Panc1 (cell line): Measurements from ENCODE around the gene IP6K1. TPM values are rescaled to one million over a fixed set of nuclear protein-coding genes. Genes with fewer than 3 reads are reported as not detected.
A peak's percentile ranks its signal among the peaks of the same experiment; 100 is the strongest.

Source experiments
- ATAC-seq: fragments of 200-7000 bp; cut with Tn5 transposase; 2 replicates; pipeline ENCODE4 v1.9.1; 2020; ENCODE audit warnings: mild to moderate bottlenecking, moderate library complexity
- BruUV-seq: library from RNA; stranded (reverse); fragments of 400-500 nt; replicated peaks from 2 replicates; lab custom pipeline; 2021; lab: Mats Ljungman, UMichigan
- CTCF ChIA-PET: fragments of 300-600 bp; sonication (Branson Sonifier 250); formaldehyde crosslinking; loops from one replicate; lab custom pipeline; 2022; ENCODE audit warnings: antibody characterized with exemption; lab: Charles Lee
- POLR2A ChIA-PET: fragments of 300-600 bp; sonication (Branson Sonifier 250); formaldehyde crosslinking; loops from one replicate; lab custom pipeline; 2022; ENCODE audit warnings: antibody characterized with exemption; lab: Charles Lee
- DNase-seq: peaks from one replicate; pipeline ENCODE4 v3.0.0-alpha.2; 2010; ENCODE audit warnings: low read depth, low spot score
- H3K27ac ChIP-seq: 2 replicates; pipeline ENCODE4 v1.5.1; 2011; ENCODE audit warnings: mild to moderate bottlenecking, low read length, inconsistent platforms
- H3K27me3 ChIP-seq: fragments of 200-500 bp; sonication (Bioruptor generic); 2 replicates; pipeline ENCODE4 v1.6.0; 2014; ENCODE audit warnings: low read length, inconsistent platforms; ENCODE audit not compliant: control insufficient read depth, insufficient read depth
- H3K36me3 ChIP-seq: fragments of 200-500 bp; sonication (Bioruptor generic); 2 replicates; pipeline ENCODE4 v1.5.1; 2014; ENCODE audit warnings: inconsistent platforms, mild to moderate bottlenecking, low read length, moderate library complexity; ENCODE audit not compliant: control insufficient read depth, insufficient read depth
- H3K4me1 ChIP-seq: 2 replicates; pipeline ENCODE4 v1.5.1; 2011; ENCODE audit warnings: inconsistent platforms, mild to moderate bottlenecking, low read length, moderate library complexity; ENCODE audit not compliant: control insufficient read depth, insufficient read depth
- H3K4me3 ChIP-seq, 2 experiments: 2 replicates each; pipeline ENCODE4 v1.5.1; 2011 to 2012; ENCODE audit warnings: low read depth in 2 of 2, low read length in 2 of 2, mild to moderate bottlenecking in 2 of 2, inconsistent platforms in 1 of 2, moderate library complexity in 1 of 2
- H3K9me3 ChIP-seq: fragments of 200-500 bp; sonication (Bioruptor generic); 2 replicates; pipeline ENCODE4 v1.5.1; 2014; ENCODE audit warnings: low read depth, mild to moderate bottlenecking, inconsistent platforms, low read length, moderate library complexity; ENCODE audit not compliant: control insufficient read depth, insufficient read depth
- CTCF ChIP-seq: fragments of 450-650 bp; IDR thresholded peaks from 2 replicates; pipeline ENCODE4 v1.5.1; 2017; ENCODE audit warnings: mild to moderate bottlenecking
- POLR2AphosphoS5 ChIP-seq: IDR thresholded peaks from 2 replicates; pipeline ENCODE4 v1.6.1; 2012; ENCODE audit warnings: mild to moderate bottlenecking, low read depth, low read length, moderate library complexity
- REST ChIP-seq, 2 experiments: IDR thresholded peaks; 2 replicates each; pipeline ENCODE4 v1.6.1; 2011 to 2012; ENCODE audit warnings: low read depth in 2 of 2, control low read depth in 1 of 2, low read length in 1 of 2, mild to moderate bottlenecking in 1 of 2, moderate library complexity in 1 of 2; ENCODE audit not compliant: insufficient read depth in 1 of 2
- SIN3A ChIP-seq: IDR thresholded peaks from 2 replicates; pipeline ENCODE4 v1.6.1; 2012; ENCODE audit warnings: low read depth, mild to moderate bottlenecking, low read length, moderate library complexity, borderline replicate concordance; ENCODE audit not compliant: insufficient read depth
- TCF7L2 ChIP-seq: IDR thresholded peaks from 2 replicates; pipeline ENCODE4 v1.6.1; 2011; ENCODE audit warnings: mild to moderate bottlenecking, low read depth, low read length, inconsistent platforms
- in situ Hi-C: cut with HindIII; loops from 2 replicates; pipeline ENCODE4 v1.10.0; 2016; ENCODE audit warnings: low sequenced_read_pairs, low pct_unique_long_range_greater_than_20kb
- intact Hi-C: fragments of 100-400 bp; cut with micrococcal nuclease; formaldehyde crosslinking; loops from one replicate; pipeline ENCODE4 v1.10.0; 2022; ENCODE audit not compliant: unreplicated experiment
- total RNA-seq: library from RNA; stranded (reverse); gene quantifications from one replicate; pipeline ENCODE4 v1.2.1, GENCODE V29; 2021; ENCODE audit not compliant: unreplicated experiment

IP6K1 gene
- total RNA-seq, 1 experiment from 2014 or later: 39.8 TPM

DNA sequence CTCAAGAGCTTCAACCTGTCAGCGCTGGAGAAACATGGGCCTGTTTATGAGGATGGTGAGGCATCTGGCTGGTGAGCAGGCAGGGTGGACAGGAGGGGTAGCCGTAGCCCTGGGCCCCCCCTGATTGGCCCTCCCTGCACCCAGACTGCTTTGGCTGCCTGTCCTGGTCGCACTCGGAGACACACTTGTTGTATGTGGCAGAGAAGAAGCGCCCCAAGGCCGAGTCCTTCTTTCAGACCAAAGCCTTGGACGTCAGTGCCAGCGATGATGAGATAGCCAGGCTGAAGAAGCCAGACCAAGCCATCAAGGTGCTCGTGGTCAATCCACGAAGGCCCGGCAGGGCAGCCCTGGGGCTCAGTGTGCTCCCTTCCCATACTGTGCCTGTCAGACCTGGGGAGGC, 110.4 kb downstream of the IP6K1 start:
- no peak overlapping the region for H3K4me3 ChIP-seq
- H3K4me1 ChIP-seq: peaks cover 3% of the 10 kb centered on the region; the same call in 1 of the 2 replicates
- no peaks in the 10 kb centered on the region for H3K27me3 ChIP-seq
- H3K27ac ChIP-seq: no peak overlapping the region
- ATAC-seq (no peak), DNase-seq (no peak)
- peaks cover 4% of the 10 kb centered on the region for H3K36me3 ChIP-seq
- intact Hi-C loops (no loop called here), in situ Hi-C loops (no loop called here)
- no peaks in the 10 kb centered on the region for H3K9me3 ChIP-seq
- BruUV-seq: TSS peak; percentile 69
- ChIA-PET CTCF (no interaction called here), POLR2A (interaction anchor here (0.5 kb wide), 1 partner anchor 209 kb away, joined by 7 read pairs; no protein-coding TSS in a partner anchor)
- TF ChIP-seq TCF7L2 (no peak), POLR2AphosphoS5 (no peak), REST (IDR thresholded peaks at IDR 0.05; ENCODE audit: insufficient read depth in 1 of 2, low read depth in 2 of 2, low read length in 1 of 2) (no peak), CTCF (no peak), SIN3A (no peak)

GRCh38 chr3:49674497-49674983, 111.8 kb downstream of the IP6K1 start:
- in situ Hi-C loops: no loop called here
- H3K36me3 ChIP-seq: peaks cover 4% of the 10 kb centered on the region
- peak overlapping the region; percentile 54 to 85 for H3K4me3 ChIP-seq
- TF ChIP-seq TCF7L2 (no peak), SIN3A (no peak), CTCF (no peak), POLR2AphosphoS5 (no peak), REST (IDR thresholded peaks at IDR 0.05; ENCODE audit: insufficient read depth in 1 of 2, low read depth in 2 of 2, low read length in 1 of 2) (no peak)
- peak; percentile 27 for ATAC-seq
- H3K27ac ChIP-seq: peak overlapping the region; percentile 94
- intact Hi-C loops: no loop called here
- ChIA-PET POLR2A (no interaction called here), CTCF (no interaction called here)
- peaks cover 4% of the 10 kb centered on the region for H3K4me1 ChIP-seq
- BruUV-seq: no TSS peak
- H3K27me3 ChIP-seq: no peaks in the 10 kb centered on the region
- no peak for DNase-seq
- no peaks in the 10 kb centered on the region for H3K9me3 ChIP-seq
